A172 (cell line): ENCODE results near the gene GRHL3. TPM values are rescaled to one million over a fixed set of nuclear protein-coding genes. Genes with fewer than 3 reads are reported as not detected.
A peak's percentile ranks its signal among the peaks of the same experiment; 100 is the strongest.
"Not testable (repeated sequence)": the region's sequence is repeated elsewhere in the genome, so short reads cannot be mapped to it uniquely, and the experiment has no call there.

Source experiments
- DNase-seq: peaks from one replicate; pipeline ENCODE4 v3.0.0-alpha.2; 2015; ENCODE audit warnings: low spot score
- total RNA-seq: library from RNA; depleted of rRNA; stranded (reverse); fragments of >200 nt; shearing (Covaris generic); gene quantifications from 2 replicates; pipeline ENCODE4 v1.2.3, GENCODE V29; 2014; rRNA removed

Gene GRHL3
- total RNA-seq, result 0.10 TPM in 1 of 2 replicates, not detected in the other

- DNase-seq, result no peak
These were observed at the start of gene GRHL3 for GRCh38 chr1:24319312-24319863. Gene GRHL3 (plus strand): TSS chr1:24319357. CDS start chr1:24319552, 195 bp downstream.

GRCh38 chr1:24274203-24275103 is 44.7 kb upstream of the GRHL3 start:
- DNase-seq, result not testable (repeated sequence)

- no peak for DNase-seq
These were observed 44.1 kb upstream of the GRHL3 start for GRCh38 chr1:24275104-24275410.

- peak; percentile 55 for DNase-seq
These were observed 43.6 kb upstream of the GRHL3 start for GRCh38 chr1:24275510-24275909.

GRCh38 chr1:24276791-24277190 is 42.4 kb upstream of the GRHL3 start:
- no peak for DNase-seq

- DNase-seq, result peak; percentile 39
These were observed 41.6 kb upstream of the GRHL3 start for GRCh38 chr1:24277420-24278169.

GRCh38 chr1:24278726-24279125 is 40.4 kb upstream of the GRHL3 start:
- no peak for DNase-seq

- DNase-seq, result no peak
These were observed 39.4 kb upstream of the GRHL3 start for GRCh38 chr1:24279590-24280232.

- DNase-seq, result no peak
These were observed 37.6 kb upstream of the GRHL3 start for GRCh38 chr1:24281591-24281990.

- no peak for DNase-seq
These were observed 36.7 kb upstream of the GRHL3 start for GRCh38 chr1:24282491-24282890.

- DNase-seq, result peak; percentile 86
These were observed 35.6 kb upstream of the GRHL3 start for GRCh38 chr1:24283326-24284155.

GRCh38 chr1:24284156-24284471 is 35.0 kb upstream of the GRHL3 start:
- no peak for DNase-seq

GRCh38 chr1:24285231-24285630 is 33.9 kb upstream of the GRHL3 start:
- DNase-seq, result no peak

- no peak for DNase-seq
These were observed 32.7 kb upstream of the GRHL3 start for GRCh38 chr1:24286246-24287010.

- not testable (repeated sequence) for DNase-seq
These were observed 31.4 kb upstream of the GRHL3 start for GRCh38 chr1:24287779-24288178.

- no peak for DNase-seq
These were observed 30.7 kb upstream of the GRHL3 start for GRCh38 chr1:24288479-24288878.

- peak; percentile 90 for DNase-seq
These were observed 29.1 kb upstream of the GRHL3 start for GRCh38 chr1:24289937-24290595.

- no peak for DNase-seq
These were observed 28.1 kb upstream of the GRHL3 start for GRCh38 chr1:24290933-24291487.

- no peak for DNase-seq
These were observed 27.1 kb upstream of the GRHL3 start for GRCh38 chr1:24292103-24292502.

- no peak for DNase-seq
These were observed 26.3 kb upstream of the GRHL3 start for GRCh38 chr1:24292887-24293286.
